K562 (cell line): ENCODE results near the gene DDX18. TPM values are rescaled to one million over a fixed set of nuclear protein-coding genes. Genes with fewer than 3 reads are reported as not detected.

Source experiments
- ATAC-seq: fragments of 200-7000 bp; cut with Tn5 transposase; 3 replicates; pipeline ENCODE4 v1.9.1; 2020; ENCODE audit warnings: moderate library complexity
- BruUV-seq: library from RNA; stranded (reverse); fragments of 400-500 nt; replicated peaks from 2 replicates; lab custom pipeline; 2021; lab: Mats Ljungman, UMichigan
- CTCF ChIA-PET: fragments of 300-600 bp; formaldehyde crosslinking; extraction: SDS; loops from one replicate; lab custom pipeline; 2021; ENCODE audit warnings: low intra/inter-chr PET ratio; lab: Yijun Ruan, JAX
- POLR2A ChIA-PET: fragments of 300-600, 350-650 bp; sonication (Branson Sonifier 250); formaldehyde crosslinking; extraction: SDS; loops from one replicate; lab custom pipeline; 2021; ENCODE audit warnings: antibody characterized with exemption, inconsistent platforms; lab: Yijun Ruan, JAX
- DNase-seq, 4 experiments: peaks; one replicate each; pipeline versions ENCODE4 v3.0.0 to v3.0.0-alpha.2; 2011 to 2018; ENCODE audit warnings: low spot score in 3 of 4, mixed read lengths in 3 of 4; ENCODE audit errors: extremely low read depth in 1 of 4
- FAIRE-seq: peaks from 2 replicates; lab custom pipeline; 2011; peaks lifted over from hg19 to GRCh38; lab: Jason Lieb, UNC
- H2AFZ ChIP-seq: 2 replicates; pipeline ENCODE4 v1.6.0; 2011; ENCODE audit warnings: low read depth, low read length, control low read depth, inconsistent platforms
- H3K27ac ChIP-seq: fragments of 200-600 bp; 3 replicates; pipeline ENCODE4 v1.8.0; 2011; ENCODE audit warnings: low read depth, mild to moderate bottlenecking, control low read depth, inconsistent platforms, low read length, moderate library complexity, mixed read lengths; ENCODE audit errors: extremely low read depth
- H3K27me3 ChIP-seq, 2 experiments: fragments of 300-600 bp in 1 of 2; 2 replicates in 1 of 2; 3 replicates in 1 of 2; pipeline versions ENCODE4 v1.6.0 to v1.8.0; 2011; ENCODE audit warnings: inconsistent platforms in 2 of 2, low read length in 2 of 2, mild to moderate bottlenecking in 1 of 2, mixed read lengths in 1 of 2, moderate library complexity in 1 of 2; ENCODE audit not compliant: control insufficient read depth in 2 of 2, insufficient read depth in 2 of 2
- H3K36me3 ChIP-seq: fragments of 300-600 bp; 3 replicates; pipeline ENCODE4 v1.8.0; 2011; ENCODE audit warnings: mild to moderate bottlenecking, low read length, inconsistent platforms; ENCODE audit not compliant: control insufficient read depth, insufficient read depth
- H3K4me1 ChIP-seq, 2 experiments: fragments of 200-600 bp in 1 of 2; replicated peaks in 1 of 2; 2 replicates in 1 of 2; 3 replicates in 1 of 2; pipeline versions ENCODE4 v1.5.1 to v1.8.0; 2011; ENCODE audit warnings: inconsistent platforms in 2 of 2, low read length in 2 of 2, mild to moderate bottlenecking in 1 of 2, mixed read lengths in 1 of 2, moderate library complexity in 1 of 2; ENCODE audit not compliant: control insufficient read depth in 2 of 2, insufficient read depth in 2 of 2
- H3K4me2 ChIP-seq: 2 replicates; pipeline ENCODE4 v1.6.1; 2011; ENCODE audit warnings: low read length, control low read depth, inconsistent platforms, mixed read lengths; ENCODE audit not compliant: insufficient read depth
- H3K4me3 ChIP-seq: fragments of 200-600 bp; sonication (generic), shearing (Covaris generic); 2 replicates; pipeline ENCODE4 v1.5.1; 2016; ENCODE audit warnings: control low read depth, inconsistent platforms
- H3K79me2 ChIP-seq: fragments of 200-600 bp; 3 replicates; pipeline ENCODE4 v1.8.0; 2011; ENCODE audit warnings: low read length, inconsistent platforms; ENCODE audit not compliant: control insufficient read depth, insufficient read depth
- H3K9ac ChIP-seq, 2 experiments: 2 replicates each; pipeline versions ENCODE4 v1.6.0 to v1.6.1; 2011; ENCODE audit warnings: low read depth in 2 of 2, low read length in 2 of 2, control low read depth in 1 of 2, inconsistent platforms in 1 of 2, mild to moderate bottlenecking in 1 of 2, mixed read lengths in 1 of 2; ENCODE audit not compliant: insufficient read depth in 1 of 2
- H3K9me1 ChIP-seq: one replicate; pipeline ENCODE4 v1.6.0; 2011; ENCODE audit warnings: inconsistent platforms, mild to moderate bottlenecking, low read length, moderate library complexity; ENCODE audit not compliant: control insufficient read depth, insufficient read depth
- H3K9me3 ChIP-seq: replicated peaks from 2 replicates; pipeline ENCODE4 v1.5.1; 2011; ENCODE audit warnings: low read depth, low read length, inconsistent platforms; ENCODE audit not compliant: control insufficient read depth, insufficient read depth
- H4K20me1 ChIP-seq: replicated peaks from 2 replicates; pipeline ENCODE4 v1.6.1; 2011; ENCODE audit warnings: low read length, inconsistent platforms, mixed read lengths; ENCODE audit not compliant: control insufficient read depth, insufficient read depth
- BDP1 ChIP-seq: IDR thresholded peaks from 3 replicates; pipeline ENCODE4 v1.6.1; 2011; ENCODE audit not compliant: insufficient read length, insufficient read depth
- BMI1 ChIP-seq: fragments of 150-350 bp; IDR thresholded peaks from 2 replicates; pipeline ENCODE4 v1.6.1; 2014; ENCODE audit warnings: low read length
- BRD4 ChIP-seq: fragments of 200-600 bp; sonication (generic); IDR thresholded peaks from 2 replicates; pipeline ENCODE4 v1.6.1; 2017; ENCODE audit warnings: inconsistent platforms
- CEBPB ChIP-seq: fragments of 450-650 bp; IDR thresholded peaks from 2 replicates; pipeline ENCODE4 v1.6.1; 2016; ENCODE audit warnings: missing genetic modification characterization, missing compliant biosample characterization
- COPS2 ChIP-seq: fragments of 450-650 bp; conservative IDR thresholded peaks from 2 replicates; pipeline ENCODE4 v1.6.1; 2016; ENCODE audit warnings: mild to moderate bottlenecking, moderate library complexity
- MCM7 ChIP-seq, 2 experiments: fragments of 450-650 bp; IDR thresholded peaks; 2 replicates each; pipeline ENCODE4 v1.6.1; 2016 to 2018
- MTA2 ChIP-seq: fragments of 450-650 bp; IDR thresholded peaks from 2 replicates; pipeline ENCODE4 v1.6.1; 2016; ENCODE audit warnings: low read depth
- NR4A1 ChIP-seq, 2 experiments: fragments of 250-450 bp in 1 of 2; fragments of 450-650 bp in 1 of 2; sonication (Bioruptor Pico) in 1 of 2; IDR thresholded peaks; 2 replicates each; pipeline versions ENCODE4 v1.4.0 to v1.6.1; 2016 to 2020; ENCODE audit warnings: mild to moderate bottlenecking in 2 of 2, missing compliant biosample characterization in 1 of 2, missing genetic modification characterization in 1 of 2, moderate library complexity in 1 of 2
- PCBP1 ChIP-seq: fragments of 200-400 bp; formaldehyde crosslinking; IDR thresholded peaks from 2 replicates; pipeline ENCODE4 v1.6.1; 2018; ENCODE audit warnings: mild to moderate bottlenecking, low read depth, low read length; ENCODE audit not compliant: poor library complexity, severe bottlenecking
- PHB ChIP-seq: fragments of 250-450 bp; sonication (Bioruptor Pico); IDR thresholded peaks from 2 replicates; pipeline ENCODE4 v1.5.0; 2021
- SNIP1 ChIP-seq: fragments of 450-650 bp; IDR thresholded peaks from 2 replicates; pipeline ENCODE4 v1.7.1; 2017; ENCODE audit warnings: low read depth, mild to moderate bottlenecking
- SOX6 ChIP-seq: fragments of 450-650 bp; IDR thresholded peaks from 2 replicates; pipeline ENCODE4 v1.6.1; 2014; ENCODE audit warnings: mild to moderate bottlenecking
- TRIM24 ChIP-seq, 2 experiments: fragments of 450-650 bp; IDR thresholded peaks; 2 replicates each; pipeline ENCODE4 v1.6.1; 2016
- XRCC3 ChIP-seq: fragments of 450-650 bp; IDR thresholded peaks from 2 replicates; pipeline ENCODE4 v1.6.1; 2017; ENCODE audit warnings: mild to moderate bottlenecking, moderate library complexity
- ZFP36 ChIP-seq: fragments of 150-350 bp; IDR thresholded peaks from 2 replicates; pipeline ENCODE4 v1.6.1; 2018; ENCODE audit warnings: low read length, low read depth; ENCODE audit not compliant: partially characterized antibody
- ZFX ChIP-seq: sonication (generic); formaldehyde crosslinking; IDR thresholded peaks from 2 replicates; pipeline ENCODE4 v1.8.0; 2022; ENCODE audit warnings: mild to moderate bottlenecking, missing genetic modification reagents, moderate library complexity
- ZNF133 ChIP-seq: fragments of 250-450 bp; sonication (Bioruptor Pico); IDR thresholded peaks from 2 replicates; pipeline ENCODE4 v1.4.0; 2020; ENCODE audit warnings: mild to moderate bottlenecking
- ZNF134 ChIP-seq: fragments of 250-450 bp; sonication (Bioruptor Pico); conservative IDR thresholded peaks from 2 replicates; pipeline ENCODE4 v1.4.0; 2020
- ZNF3 ChIP-seq: fragments of 250-450 bp; sonication (Bioruptor Pico); IDR thresholded peaks from 2 replicates; pipeline ENCODE4 v1.5.0; 2021; ENCODE audit warnings: mild to moderate bottlenecking, moderate library complexity
- ZNF354B ChIP-seq: fragments of 250-450 bp; sonication (Bioruptor Pico); IDR thresholded peaks from 2 replicates; pipeline ENCODE4 v1.4.0; 2020
- WGBS: fragments of 100-300 bp; shearing (Covaris generic); methylation state at CpG from one replicate; pipeline ENCODE4 v1.1.6; 2016; ENCODE audit warnings: low coverage, mixed read lengths; ENCODE audit not compliant: insufficient coverage; ENCODE audit errors: missing lambda C conversion rate; 5-methylcytosine and 5-hydroxymethylcytosine counted together
- in situ Hi-C: fragments of 300-500 bp; cut with MboI; formaldehyde crosslinking; loops from 4 replicates; pipeline ENCODE4 v1.15.0; 2018; ENCODE audit warnings: inconsistent platforms, mixed read lengths
- intact Hi-C: fragments of 100-400 bp; cut with micrococcal nuclease; formaldehyde crosslinking; loops from 2 replicates; pipeline ENCODE4 v1.14.2; 2022
- polyA plus RNA-seq, 8 experiments: library from polyadenylated mRNA; depleted of rRNA in 4 of 8; stranded (reverse) in 5 of 8; unstranded in 3 of 8; fragments of >200 nt; fragmentation: Nextera tagmentation in 2 of 8; fragmentation: Illumina TruSeq in 1 of 8; extraction: Ambion mirVana in 2 of 8; extraction: Trizol in 1 of 8; gene quantifications; 2 replicates each; pipeline versions ENCODE4 v1.2.1 to v1.2.3, GENCODE V29; 2011 to 2014; ENCODE audit warnings: inconsistent platforms in 1 of 8, missing spikeins in 1 of 8
- total RNA-seq, 7 experiments: library from RNA; depleted of rRNA in 6 of 7; stranded (reverse); fragments of >200 nt in 6 of 7; fragmentation: Illumina TruSeq in 2 of 7; extraction: Trizol in 2 of 7; gene quantifications; 2 replicates each; pipeline versions ENCODE4 v1.2.1 to v1.2.3, GENCODE V29; 2011 to 2021; ENCODE audit warnings: low replicate concordance in 1 of 7
- TF ChIP-seq, protein P1 (sequence below): fragments of 450-650 bp; IDR thresholded peaks from 2 replicates; pipeline ENCODE4 v1.6.1; 2016; ENCODE audit warnings: missing biosample characterization, missing genetic modification characterization
- TF ChIP-seq, protein P2 (sequence below): conservative IDR thresholded peaks from 2 replicates; pipeline ENCODE4 v1.6.1; 2011; ENCODE audit warnings: low read depth, mild to moderate bottlenecking, low read length; ENCODE audit not compliant: control insufficient read depth
- TF ChIP-seq, protein P3 (sequence below): fragments of 450-650 bp; IDR thresholded peaks from 2 replicates; pipeline ENCODE4 v1.6.1; 2016; ENCODE audit warnings: low read depth, mild to moderate bottlenecking, moderate library complexity

DDX18 gene
- total and polyA plus RNA-seq, 9 of the 15 experiments (the other 6 are each of a cell fraction or from before 2014, with no cell fraction given), result 67.9 to 156 (median 116) TPM

DNA sequence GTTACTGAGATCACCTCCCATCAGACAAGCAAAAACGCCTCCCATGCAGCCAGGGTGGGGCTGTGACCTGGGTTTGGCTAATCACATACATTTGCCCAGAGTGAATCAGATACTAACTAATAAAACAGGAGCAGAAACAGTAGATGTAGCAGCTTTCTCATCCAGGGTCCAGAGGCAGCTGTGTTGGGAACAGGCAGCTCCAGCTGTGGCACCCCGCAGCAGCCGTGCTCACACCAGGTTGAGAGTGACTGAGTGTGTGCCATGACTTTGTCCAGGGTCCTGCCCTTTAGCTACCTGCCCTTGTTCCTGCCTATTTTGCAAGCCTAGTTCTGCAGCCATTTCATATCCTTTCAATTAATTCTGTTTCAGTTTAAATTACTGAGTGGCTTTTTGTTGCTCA is 20.5 kb downstream of the DDX18 start (continued):
- TF ChIP-seq NR4A1 (CRISPR knock-in tag; IDR thresholded peaks at IDR 0.05), result no peak
- no peak for TF ChIP-seq NR4A1 (tag; IDR thresholded peaks at IDR 0.05)
- no peak for TF ChIP-seq SNIP1
- TF ChIP-seq SOX6, result no peak
- TF ChIP-seq COPS2, result no peak
- TF ChIP-seq ZNF133 (CRISPR knock-in tag), result no peak
- no peak for TF ChIP-seq TRIM24 (IDR thresholded peaks at IDR 0.05)
- TF ChIP-seq BMI1, result no peak
- no peak for TF ChIP-seq ZNF354B (CRISPR knock-in tag)
- TF ChIP-seq, protein P1, sequence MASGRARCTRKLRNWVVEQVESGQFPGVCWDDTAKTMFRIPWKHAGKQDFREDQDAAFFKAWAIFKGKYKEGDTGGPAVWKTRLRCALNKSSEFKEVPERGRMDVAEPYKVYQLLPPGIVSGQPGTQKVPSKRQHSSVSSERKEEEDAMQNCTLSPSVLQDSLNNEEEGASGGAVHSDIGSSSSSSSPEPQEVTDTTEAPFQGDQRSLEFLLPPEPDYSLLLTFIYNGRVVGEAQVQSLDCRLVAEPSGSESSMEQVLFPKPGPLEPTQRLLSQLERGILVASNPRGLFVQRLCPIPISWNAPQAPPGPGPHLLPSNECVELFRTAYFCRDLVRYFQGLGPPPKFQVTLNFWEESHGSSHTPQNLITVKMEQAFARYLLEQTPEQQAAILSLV, result no peak
- TF ChIP-seq, all 486 proteins: peak for 0

DNA sequence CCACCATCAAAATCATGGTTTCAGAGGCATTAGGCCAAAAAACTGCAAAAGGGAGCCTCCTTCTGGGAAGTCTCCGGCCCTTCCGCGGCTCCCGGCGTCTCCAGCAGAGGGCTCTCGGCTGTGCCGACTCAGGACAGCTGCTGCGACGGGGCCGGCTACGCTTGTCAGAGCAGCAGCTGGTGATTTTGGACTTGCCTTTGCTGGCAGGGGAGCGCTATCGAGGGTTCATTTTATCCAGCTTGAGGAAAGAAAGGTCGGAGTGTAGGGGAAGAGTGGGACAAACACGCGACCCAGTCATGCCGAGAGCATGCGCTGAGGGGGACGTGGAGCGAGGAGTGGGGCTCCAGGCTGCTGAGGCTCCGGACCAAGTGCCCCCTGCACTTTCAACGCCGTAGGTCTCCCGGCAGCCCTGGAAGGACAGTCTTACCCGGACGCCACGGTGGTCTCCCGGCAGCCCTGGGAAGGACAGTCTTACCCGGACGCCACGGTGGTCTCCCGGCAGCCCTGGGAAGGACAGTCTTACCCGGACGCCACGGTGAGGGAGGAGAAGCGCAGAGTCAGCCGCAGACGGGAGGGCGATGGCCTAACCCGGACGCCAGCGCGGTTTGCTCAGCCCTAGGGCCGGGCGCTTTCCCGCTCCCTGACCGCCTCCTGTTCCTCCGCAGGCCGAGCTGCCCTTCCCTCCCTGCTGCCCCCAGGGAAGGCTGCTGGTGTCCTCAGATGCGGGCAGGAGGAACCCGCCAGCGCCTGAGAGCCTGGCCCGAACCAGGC is 21.7 kb downstream of the DDX18 start:
- ATAC-seq (peak; percentile 90), DNase-seq (peak; percentile 39 to 54 (median 48)), FAIRE-seq (no peak)
- peaks cover 0 to 4% of the 10 kb centered on the region in 2 experiments; a peak in 2 of 5 replicates for H3K4me1 ChIP-seq
- no peaks in the 10 kb centered on the region for H3K27me3 ChIP-seq
- no peak overlapping the region for H3K4me2 ChIP-seq
- ChIA-PET POLR2A (no interaction called here), CTCF (no interaction called here)
- intact Hi-C loops, result loop anchor here (5.0 kb wide), 1 partner anchor 166 kb away; no protein-coding TSS in a partner anchor
- peaks cover 4% of the 10 kb centered on the region for H3K9me1 ChIP-seq
- no peaks in the 10 kb centered on the region for H3K9me3 ChIP-seq
- peaks cover 29% of the 10 kb centered on the region for H3K36me3 ChIP-seq
- no peak overlapping the region for H3K27ac ChIP-seq
- 0 out of 2 replicates have a peak, but pooled peaks cover 4% of the 10 kb centered on the region for H4K20me1 ChIP-seq
- H2AFZ ChIP-seq, result no peak overlapping the region
- 70% methylated on average over 28 of the region's 53 CpGs for WGBS
- in situ Hi-C loops, result no loop called here
- no peaks in the 10 kb centered on the region for H3K79me2 ChIP-seq
- H3K9ac ChIP-seq, result no peak overlapping the region
- no TSS peak for BruUV-seq
- H3K4me3 ChIP-seq, result no peak overlapping the region
- no peak for TF ChIP-seq PHB (CRISPR knock-in tag)
- no peak for TF ChIP-seq MTA2
- TF ChIP-seq, protein P2, sequence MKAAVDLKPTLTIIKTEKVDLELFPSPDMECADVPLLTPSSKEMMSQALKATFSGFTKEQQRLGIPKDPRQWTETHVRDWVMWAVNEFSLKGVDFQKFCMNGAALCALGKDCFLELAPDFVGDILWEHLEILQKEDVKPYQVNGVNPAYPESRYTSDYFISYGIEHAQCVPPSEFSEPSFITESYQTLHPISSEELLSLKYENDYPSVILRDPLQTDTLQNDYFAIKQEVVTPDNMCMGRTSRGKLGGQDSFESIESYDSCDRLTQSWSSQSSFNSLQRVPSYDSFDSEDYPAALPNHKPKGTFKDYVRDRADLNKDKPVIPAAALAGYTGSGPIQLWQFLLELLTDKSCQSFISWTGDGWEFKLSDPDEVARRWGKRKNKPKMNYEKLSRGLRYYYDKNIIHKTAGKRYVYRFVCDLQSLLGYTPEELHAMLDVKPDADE, result no peak
- TF ChIP-seq BRD4, result no peak
- TF ChIP-seq ZFX (CRISPR knock-in tag), result no peak
- TF ChIP-seq CEBPB (tag), result no peak
- TF ChIP-seq, protein P3, sequence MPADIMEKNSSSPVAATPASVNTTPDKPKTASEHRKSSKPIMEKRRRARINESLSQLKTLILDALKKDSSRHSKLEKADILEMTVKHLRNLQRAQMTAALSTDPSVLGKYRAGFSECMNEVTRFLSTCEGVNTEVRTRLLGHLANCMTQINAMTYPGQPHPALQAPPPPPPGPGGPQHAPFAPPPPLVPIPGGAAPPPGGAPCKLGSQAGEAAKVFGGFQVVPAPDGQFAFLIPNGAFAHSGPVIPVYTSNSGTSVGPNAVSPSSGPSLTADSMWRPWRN, result no peak
- TF ChIP-seq ZNF134 (CRISPR knock-in tag), result no peak
- no peak for TF ChIP-seq BDP1
- TF ChIP-seq ZNF3 (CRISPR knock-in tag), result no peak
- TF ChIP-seq ZFP36, result no peak
- no peak for TF ChIP-seq XRCC3
- no peak for TF ChIP-seq MCM7 (IDR thresholded peaks at IDR 0.05)
- TF ChIP-seq PCBP1, result no peak
